K562 (cell line): Measurements from ENCODE around the gene PLAGL1. TPM values are rescaled to one million over a fixed set of nuclear protein-coding genes. Genes with fewer than 3 reads are reported as not detected.
A peak's percentile ranks its signal among the peaks of the same experiment; 100 is the strongest.

Source experiments
- ATAC-seq: fragments of 200-7000 bp; cut with Tn5 transposase; 3 replicates; pipeline ENCODE4 v1.9.1; 2020; ENCODE audit warnings: moderate library complexity
- BruUV-seq: library from RNA; stranded (reverse); fragments of 400-500 nt; replicated peaks from 2 replicates; lab custom pipeline; 2021; lab: Mats Ljungman, UMichigan
- CTCF ChIA-PET: fragments of 300-600 bp; formaldehyde crosslinking; extraction: SDS; loops from one replicate; lab custom pipeline; 2021; ENCODE audit warnings: low intra/inter-chr PET ratio; lab: Yijun Ruan, JAX
- POLR2A ChIA-PET: fragments of 300-600, 350-650 bp; sonication (Branson Sonifier 250); formaldehyde crosslinking; extraction: SDS; loops from one replicate; lab custom pipeline; 2021; ENCODE audit warnings: antibody characterized with exemption, inconsistent platforms; lab: Yijun Ruan, JAX
- DNase-seq, 4 experiments: peaks; one replicate each; pipeline versions ENCODE4 v3.0.0 to v3.0.0-alpha.2; 2011 to 2018; ENCODE audit warnings: low spot score in 3 of 4, mixed read lengths in 3 of 4; ENCODE audit errors: extremely low read depth in 1 of 4
- FAIRE-seq: peaks from 2 replicates; lab custom pipeline; 2011; peaks lifted over from hg19 to GRCh38; lab: Jason Lieb, UNC
- H2AFZ ChIP-seq: 2 replicates; pipeline ENCODE4 v1.6.0; 2011; ENCODE audit warnings: low read depth, low read length, control low read depth, inconsistent platforms
- H3K27ac ChIP-seq: fragments of 200-600 bp; 3 replicates; pipeline ENCODE4 v1.8.0; 2011; ENCODE audit warnings: low read depth, mild to moderate bottlenecking, control low read depth, inconsistent platforms, low read length, moderate library complexity, mixed read lengths; ENCODE audit errors: extremely low read depth
- H3K27me3 ChIP-seq, 2 experiments: fragments of 300-600 bp in 1 of 2; 2 replicates in 1 of 2; 3 replicates in 1 of 2; pipeline versions ENCODE4 v1.6.0 to v1.8.0; 2011; ENCODE audit warnings: inconsistent platforms in 2 of 2, low read length in 2 of 2, mild to moderate bottlenecking in 1 of 2, mixed read lengths in 1 of 2, moderate library complexity in 1 of 2; ENCODE audit not compliant: control insufficient read depth in 2 of 2, insufficient read depth in 2 of 2
- H3K36me3 ChIP-seq: fragments of 300-600 bp; 3 replicates; pipeline ENCODE4 v1.8.0; 2011; ENCODE audit warnings: mild to moderate bottlenecking, low read length, inconsistent platforms; ENCODE audit not compliant: control insufficient read depth, insufficient read depth
- H3K4me1 ChIP-seq, 2 experiments: fragments of 200-600 bp in 1 of 2; replicated peaks in 1 of 2; 2 replicates in 1 of 2; 3 replicates in 1 of 2; pipeline versions ENCODE4 v1.5.1 to v1.8.0; 2011; ENCODE audit warnings: inconsistent platforms in 2 of 2, low read length in 2 of 2, mild to moderate bottlenecking in 1 of 2, mixed read lengths in 1 of 2, moderate library complexity in 1 of 2; ENCODE audit not compliant: control insufficient read depth in 2 of 2, insufficient read depth in 2 of 2
- H3K4me2 ChIP-seq: 2 replicates; pipeline ENCODE4 v1.6.1; 2011; ENCODE audit warnings: low read length, control low read depth, inconsistent platforms, mixed read lengths; ENCODE audit not compliant: insufficient read depth
- H3K4me3 ChIP-seq: fragments of 200-600 bp; sonication (generic), shearing (Covaris generic); 2 replicates; pipeline ENCODE4 v1.5.1; 2016; ENCODE audit warnings: control low read depth, inconsistent platforms
- H3K79me2 ChIP-seq: fragments of 200-600 bp; 3 replicates; pipeline ENCODE4 v1.8.0; 2011; ENCODE audit warnings: low read length, inconsistent platforms; ENCODE audit not compliant: control insufficient read depth, insufficient read depth
- H3K9ac ChIP-seq, 2 experiments: 2 replicates each; pipeline versions ENCODE4 v1.6.0 to v1.6.1; 2011; ENCODE audit warnings: low read depth in 2 of 2, low read length in 2 of 2, control low read depth in 1 of 2, inconsistent platforms in 1 of 2, mild to moderate bottlenecking in 1 of 2, mixed read lengths in 1 of 2; ENCODE audit not compliant: insufficient read depth in 1 of 2
- H3K9me1 ChIP-seq: one replicate; pipeline ENCODE4 v1.6.0; 2011; ENCODE audit warnings: inconsistent platforms, mild to moderate bottlenecking, low read length, moderate library complexity; ENCODE audit not compliant: control insufficient read depth, insufficient read depth
- H3K9me3 ChIP-seq: replicated peaks from 2 replicates; pipeline ENCODE4 v1.5.1; 2011; ENCODE audit warnings: low read depth, low read length, inconsistent platforms; ENCODE audit not compliant: control insufficient read depth, insufficient read depth
- H4K20me1 ChIP-seq: replicated peaks from 2 replicates; pipeline ENCODE4 v1.6.1; 2011; ENCODE audit warnings: low read length, inconsistent platforms, mixed read lengths; ENCODE audit not compliant: control insufficient read depth, insufficient read depth
- BMI1 ChIP-seq: fragments of 150-350 bp; IDR thresholded peaks from 2 replicates; pipeline ENCODE4 v1.6.1; 2014; ENCODE audit warnings: low read length
- CC2D1A ChIP-seq: fragments of 450-650 bp; IDR thresholded peaks from 2 replicates; pipeline ENCODE4 v1.6.1; 2017; ENCODE audit warnings: mild to moderate bottlenecking
- CHD4 ChIP-seq: fragments of 200-600 bp; sonication (generic); IDR thresholded peaks from 3 replicates; pipeline ENCODE4 v1.6.1; 2012; ENCODE audit warnings: low read depth, mild to moderate bottlenecking, mixed read lengths, low read length, inconsistent platforms; ENCODE audit not compliant: insufficient read depth, insufficient replicate concordance, poor library complexity, severe bottlenecking
- CXXC5 ChIP-seq: fragments of 250-450 bp; sonication (Bioruptor Pico); IDR thresholded peaks from 2 replicates; pipeline ENCODE4 v1.8.0; 2022; ENCODE audit warnings: inconsistent platforms, mild to moderate bottlenecking, moderate library complexity
- DPF2 ChIP-seq: fragments of 450-650 bp; IDR thresholded peaks from 2 replicates; pipeline ENCODE4 v1.6.1; 2016
- ERF ChIP-seq: fragments of 450-650 bp; formaldehyde crosslinking; IDR thresholded peaks from 2 replicates; pipeline ENCODE4 v1.4.0; 2020; ENCODE audit warnings: mild to moderate bottlenecking, mixed read lengths
- FOXM1 ChIP-seq, 2 experiments: fragments of 450-650 bp in 1 of 2; sonication (generic) in 1 of 2; formaldehyde crosslinking in 1 of 2; IDR thresholded peaks; 2 replicates each; pipeline versions ENCODE4 v1.6.1 to v1.9.0; 2017 to 2022; ENCODE audit warnings: low read depth in 2 of 2, mild to moderate bottlenecking in 2 of 2, missing genetic modification reagents in 1 of 2, moderate library complexity in 1 of 2
- HNRNPUL1 ChIP-seq: fragments of 200-400 bp; formaldehyde crosslinking; IDR thresholded peaks from 2 replicates; pipeline ENCODE4 v1.6.1; 2017; ENCODE audit warnings: low read length
- IFI16 ChIP-seq: fragments of 250-450 bp; sonication (Bioruptor Pico); IDR thresholded peaks from 2 replicates; pipeline ENCODE4 v2.1.2; 2022; ENCODE audit warnings: mild to moderate bottlenecking, inconsistent platforms
- MYC ChIP-seq, 2 experiments: fragments of 250-450 bp in 1 of 2; sonication (Bioruptor Pico) in 1 of 2; IDR thresholded peaks; 2 replicates each; pipeline versions ENCODE4 v1.5.1 to v1.6.1; 2012 to 2021; ENCODE audit warnings: low read depth in 2 of 2, borderline replicate concordance in 1 of 2, improper control_type of control experiment in 1 of 2, low read length in 1 of 2, mild to moderate bottlenecking in 1 of 2, moderate library complexity in 1 of 2
- PML ChIP-seq: IDR thresholded peaks from 2 replicates; pipeline ENCODE4 v1.6.1; 2012; ENCODE audit warnings: low read length, inconsistent platforms
- SETDB1 ChIP-seq: IDR thresholded peaks from one replicate; pipeline ENCODE4 v1.6.1; 2012; ENCODE audit warnings: low read length, control low read depth, inconsistent platforms
- TBL1XR1 ChIP-seq, 2 experiments: IDR thresholded peaks; 2 replicates each; pipeline ENCODE4 v1.6.1; 2012; ENCODE audit warnings: improper control_type of control experiment in 2 of 2, low read length in 2 of 2, mild to moderate bottlenecking in 1 of 2
- TCF7 ChIP-seq: sonication (generic); IDR thresholded peaks from 2 replicates; pipeline ENCODE4 v1.6.1; 2016; ENCODE audit warnings: antibody characterized with exemption, borderline replicate concordance
- ZNF174 ChIP-seq: fragments of 250-450 bp; sonication (Bioruptor Pico); IDR thresholded peaks from 2 replicates; pipeline ENCODE4 v1.4.0; 2020; ENCODE audit warnings: mild to moderate bottlenecking
- ZNF57 ChIP-seq: fragments of 450-650 bp; formaldehyde crosslinking; IDR thresholded peaks from 2 replicates; pipeline ENCODE4 v1.4.0; 2020; ENCODE audit warnings: mild to moderate bottlenecking, moderate library complexity
- ZNF707 ChIP-seq: fragments of 250-450 bp; sonication (Bioruptor Pico); conservative IDR thresholded peaks from 2 replicates; pipeline ENCODE4 v1.8.0; 2022; ENCODE audit warnings: inconsistent platforms, mild to moderate bottlenecking, moderate library complexity
- WGBS: fragments of 100-300 bp; shearing (Covaris generic); methylation state at CpG from one replicate; pipeline ENCODE4 v1.1.6; 2016; ENCODE audit warnings: low coverage, mixed read lengths; ENCODE audit not compliant: insufficient coverage; ENCODE audit errors: missing lambda C conversion rate; 5-methylcytosine and 5-hydroxymethylcytosine counted together
- in situ Hi-C: fragments of 300-500 bp; cut with MboI; formaldehyde crosslinking; loops from 4 replicates; pipeline ENCODE4 v1.15.0; 2018; ENCODE audit warnings: inconsistent platforms, mixed read lengths
- intact Hi-C: fragments of 100-400 bp; cut with micrococcal nuclease; formaldehyde crosslinking; loops from 2 replicates; pipeline ENCODE4 v1.14.2; 2022
- polyA plus RNA-seq, 8 experiments: library from polyadenylated mRNA; depleted of rRNA in 4 of 8; stranded (reverse) in 5 of 8; unstranded in 3 of 8; fragments of >200 nt; fragmentation: Nextera tagmentation in 2 of 8; fragmentation: Illumina TruSeq in 1 of 8; extraction: Ambion mirVana in 2 of 8; extraction: Trizol in 1 of 8; gene quantifications; 2 replicates each; pipeline versions ENCODE4 v1.2.1 to v1.2.3, GENCODE V29; 2011 to 2014; ENCODE audit warnings: inconsistent platforms in 1 of 8, missing spikeins in 1 of 8
- total RNA-seq, 7 experiments: library from RNA; depleted of rRNA in 6 of 7; stranded (reverse); fragments of >200 nt in 6 of 7; fragmentation: Illumina TruSeq in 2 of 7; extraction: Trizol in 2 of 7; gene quantifications; 2 replicates each; pipeline versions ENCODE4 v1.2.1 to v1.2.3, GENCODE V29; 2011 to 2021; ENCODE audit warnings: low replicate concordance in 1 of 7
- TF ChIP-seq, protein P1 (sequence below): sonication (generic); formaldehyde crosslinking; IDR thresholded peaks from 2 replicates; pipeline ENCODE4 v1.8.0; 2022; ENCODE audit warnings: mild to moderate bottlenecking, missing genetic modification reagents
- TF ChIP-seq, protein P2 (sequence below): fragments of 200-400 bp; formaldehyde crosslinking; IDR thresholded peaks from 2 replicates; pipeline ENCODE4 v1.6.1; 2017; ENCODE audit warnings: mild to moderate bottlenecking, low read depth, low read length, moderate library complexity

The PLAGL1 gene
- total and polyA plus RNA-seq, 9 of the 15 experiments (the other 6 are each of a cell fraction or from before 2014, with no cell fraction given), result 4.9 to 29.6 (median 13.2) TPM

DNA sequence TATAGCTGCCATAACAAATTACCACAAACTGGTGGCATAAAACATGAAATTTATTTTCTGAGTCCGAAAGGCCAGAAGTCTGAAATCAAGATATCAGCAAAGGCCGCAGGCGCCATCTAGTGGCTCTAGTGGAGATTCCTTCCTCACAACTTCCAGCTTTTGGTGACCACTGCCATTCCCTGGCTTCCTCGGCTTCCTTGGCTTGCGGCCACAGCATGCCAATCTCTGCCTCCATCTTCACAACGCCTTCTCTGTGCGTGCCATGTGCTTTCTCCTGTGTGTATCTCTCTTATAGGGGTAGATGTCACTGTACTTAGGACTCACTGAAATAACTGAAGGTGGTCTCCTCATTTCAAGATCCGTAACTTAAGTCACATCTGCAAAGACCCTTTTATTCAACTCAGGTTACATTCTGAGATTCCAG is 5.4 kb upstream of the PLAGL1 start (continued):
- peak; percentile 55; the same call in 1 of the 2 replicates for TF ChIP-seq CC2D1A

DNA sequence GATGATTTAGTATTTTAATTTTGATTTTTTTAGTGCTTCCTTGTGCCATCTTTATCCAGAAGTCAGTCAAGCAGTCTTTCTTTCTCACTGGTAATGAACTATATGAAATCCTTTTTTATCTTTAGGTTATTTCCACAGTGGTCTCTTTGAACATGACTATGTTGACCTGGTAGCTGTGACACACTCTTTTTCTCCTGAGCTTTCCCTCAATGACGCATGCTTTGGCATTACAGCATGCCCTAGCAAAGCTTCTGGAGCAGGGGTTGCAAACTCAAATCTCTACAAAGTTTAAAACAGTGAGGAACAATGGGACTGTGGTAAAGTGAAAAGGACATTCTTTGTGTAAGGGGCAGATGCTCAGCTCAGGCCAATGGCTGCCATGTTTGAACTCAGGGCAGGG is 4.5 kb upstream of the PLAGL1 start:
- ATAC-seq (no peak), DNase-seq (no peak), FAIRE-seq (no peak)
- TF ChIP-seq, protein P1, sequence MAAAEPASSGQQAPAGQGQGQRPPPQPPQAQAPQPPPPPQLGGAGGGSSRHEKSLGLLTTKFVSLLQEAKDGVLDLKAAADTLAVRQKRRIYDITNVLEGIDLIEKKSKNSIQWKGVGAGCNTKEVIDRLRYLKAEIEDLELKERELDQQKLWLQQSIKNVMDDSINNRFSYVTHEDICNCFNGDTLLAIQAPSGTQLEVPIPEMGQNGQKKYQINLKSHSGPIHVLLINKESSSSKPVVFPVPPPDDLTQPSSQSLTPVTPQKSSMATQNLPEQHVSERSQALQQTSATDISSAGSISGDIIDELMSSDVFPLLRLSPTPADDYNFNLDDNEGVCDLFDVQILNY, result no peak
- no peak for TF ChIP-seq TBL1XR1 (IDR thresholded peaks at IDR 0.05; ENCODE audit: low read length in 2 of 2)
- no peak for TF ChIP-seq ZNF707 (CRISPR knock-in tag)
- no peak for TF ChIP-seq ZNF57 (CRISPR knock-in tag)
- TF ChIP-seq MYC (IDR thresholded peaks at IDR 0.05; ENCODE audit: low read depth, low read length), result no peak
- TF ChIP-seq MYC (CRISPR knock-in tag; IDR thresholded peaks at IDR 0.05; ENCODE audit: borderline replicate concordance, low read depth), result no peak
- no peak for TF ChIP-seq DPF2
- no peak for TF ChIP-seq ZNF174
- TF ChIP-seq BMI1, result no peak
- no peak for TF ChIP-seq SETDB1
- no peak for TF ChIP-seq CXXC5 (CRISPR knock-in tag)
- no peak for TF ChIP-seq TCF7
- no peak for TF ChIP-seq CHD4
- no peak for TF ChIP-seq ERF
- TF ChIP-seq HNRNPUL1, result no peak
- TF ChIP-seq FOXM1 (IDR thresholded peaks at IDR 0.05; ENCODE audit: low read depth), result no peak
- no peak for TF ChIP-seq FOXM1 (CRISPR knock-in tag; IDR thresholded peaks at IDR 0.05; ENCODE audit: low read depth)
- TF ChIP-seq PML, result no peak
- TF ChIP-seq, protein P2, sequence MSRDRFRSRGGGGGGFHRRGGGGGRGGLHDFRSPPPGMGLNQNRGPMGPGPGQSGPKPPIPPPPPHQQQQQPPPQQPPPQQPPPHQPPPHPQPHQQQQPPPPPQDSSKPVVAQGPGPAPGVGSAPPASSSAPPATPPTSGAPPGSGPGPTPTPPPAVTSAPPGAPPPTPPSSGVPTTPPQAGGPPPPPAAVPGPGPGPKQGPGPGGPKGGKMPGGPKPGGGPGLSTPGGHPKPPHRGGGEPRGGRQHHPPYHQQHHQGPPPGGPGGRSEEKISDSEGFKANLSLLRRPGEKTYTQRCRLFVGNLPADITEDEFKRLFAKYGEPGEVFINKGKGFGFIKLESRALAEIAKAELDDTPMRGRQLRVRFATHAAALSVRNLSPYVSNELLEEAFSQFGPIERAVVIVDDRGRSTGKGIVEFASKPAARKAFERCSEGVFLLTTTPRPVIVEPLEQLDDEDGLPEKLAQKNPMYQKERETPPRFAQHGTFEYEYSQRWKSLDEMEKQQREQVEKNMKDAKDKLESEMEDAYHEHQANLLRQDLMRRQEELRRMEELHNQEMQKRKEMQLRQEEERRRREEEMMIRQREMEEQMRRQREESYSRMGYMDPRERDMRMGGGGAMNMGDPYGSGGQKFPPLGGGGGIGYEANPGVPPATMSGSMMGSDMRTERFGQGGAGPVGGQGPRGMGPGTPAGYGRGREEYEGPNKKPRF, result no peak
- no peak for TF ChIP-seq IFI16 (CRISPR knock-in tag)
- H3K36me3 ChIP-seq, result no peaks in the 10 kb centered on the region
- H3K4me2 ChIP-seq, result no peak overlapping the region
- H3K9me3 ChIP-seq, result no peaks in the 10 kb centered on the region
- BruUV-seq, result no TSS peak
- ChIA-PET CTCF (interaction anchor here (0.8 to 3.1 kb wide), 4 partner anchors 16 to 437 kb away, joined by 3 to 32 read pairs (median 18); no protein-coding TSS in a partner anchor), POLR2A (no interaction called here)
- H3K9me1 ChIP-seq, result no peaks in the 10 kb centered on the region
- no peak overlapping the region for H3K27ac ChIP-seq
- intact Hi-C loops (loop anchor here (2.0 to 10.0 kb wide), 5 partner anchors 82 to 1538 kb away; partner anchors contain the start of genes SF3B5 and ZC2HC1B), in situ Hi-C loops (loop anchor here (5.0 kb wide), 3 partner anchors 70 to 435 kb away; no protein-coding TSS in a partner anchor)
- H4K20me1 ChIP-seq, result no peaks in the 10 kb centered on the region
- H3K27me3 ChIP-seq, result no peaks in the 10 kb centered on the region; a peak in 1 of 5 replicates
- H3K4me1 ChIP-seq, result peaks cover 0 to 11% of the 10 kb centered on the region in 2 experiments; a peak in 1 of 5 replicates
- H3K4me3 ChIP-seq, result no peak overlapping the region
- 19% methylated on average over 1 of the region's 1 CpG for WGBS
- no peak overlapping the region for H2AFZ ChIP-seq
- H3K79me2 ChIP-seq, result peaks cover 3% of the 10 kb centered on the region; the same call in 1 of the 3 replicates
- H3K9ac ChIP-seq, result no peak overlapping the region
